Liver (tissue), 3 donors: ENCODE results near the gene CACNA1E.

Source experiments
- ATF3 ChIP-seq: IDR thresholded peaks from 2 replicates; pipeline ENCODE4 v1.6.1; 2016; ENCODE audit warnings: antibody characterized with exemption
- CTCF ChIP-seq: fragments of 150-350 bp; IDR thresholded peaks from 2 replicates; pipeline ENCODE4 v1.5.1; 2017; ENCODE audit warnings: improper control_type of control experiment, low read depth, low read length; ENCODE audit not compliant: missing input control
- FOXA1 ChIP-seq: IDR thresholded peaks from 2 replicates; pipeline ENCODE4 v1.6.1; 2016; ENCODE audit warnings: antibody characterized with exemption
- JUND ChIP-seq, 2 donors: IDR thresholded peaks; 2 replicates each; pipeline ENCODE4 v1.6.1; 2016; ENCODE audit warnings: antibody characterized with exemption in 2 of 2
- MAX ChIP-seq: IDR thresholded peaks from 2 replicates; pipeline ENCODE4 v1.6.1; 2016; ENCODE audit warnings: antibody characterized with exemption
- RAD21 ChIP-seq, 2 donors: IDR thresholded peaks; 2 replicates each; pipeline ENCODE4 v1.6.1; 2016; ENCODE audit warnings: antibody characterized with exemption in 2 of 2, mild to moderate bottlenecking in 2 of 2
- REST ChIP-seq: IDR thresholded peaks from 2 replicates; pipeline ENCODE4 v1.6.1; 2016; ENCODE audit warnings: antibody characterized with exemption, mild to moderate bottlenecking
- RXRA ChIP-seq, 2 donors: IDR thresholded peaks; 2 replicates each; pipeline ENCODE4 v1.6.1; 2017 to 2018; ENCODE audit warnings: antibody characterized with exemption in 2 of 2, mild to moderate bottlenecking in 1 of 2
- SP1 ChIP-seq: IDR thresholded peaks from 2 replicates; pipeline ENCODE4 v1.6.1; 2018; ENCODE audit warnings: antibody characterized with exemption, mild to moderate bottlenecking
- TAF1 ChIP-seq: conservative IDR thresholded peaks from 2 replicates; pipeline ENCODE4 v1.6.1; 2016; ENCODE audit warnings: antibody characterized with exemption, mild to moderate bottlenecking
- YY1 ChIP-seq: IDR thresholded peaks from 2 replicates; pipeline ENCODE4 v1.6.1; 2016; ENCODE audit warnings: antibody characterized with exemption, mild to moderate bottlenecking
- ZBTB33 ChIP-seq: IDR thresholded peaks from 2 replicates; pipeline ENCODE4 v1.6.1; 2016; ENCODE audit warnings: antibody characterized with exemption
- donor health status: healthy.
- donor health status: healthy.

GRCh38 chr1:181469829-181470228, 13.5 kb upstream of the CACNA1E start:
- TF ChIP-seq CTCF = no peak
- TF ChIP-seq MAX = no peak
- no peak for TF ChIP-seq ATF3
- no peak for TF ChIP-seq RXRA (IDR thresholded peaks at IDR 0.05)
- no peak for TF ChIP-seq TAF1
- no peak for TF ChIP-seq JUND (IDR thresholded peaks at IDR 0.05)
- no peak for TF ChIP-seq FOXA1
- no peak for TF ChIP-seq RAD21 (IDR thresholded peaks at IDR 0.05)
- TF ChIP-seq ZBTB33 = no peak
- no peak for TF ChIP-seq YY1
- no peak for TF ChIP-seq REST
- no peak for TF ChIP-seq SP1
